Peyer's patch (tissue), 4 donors: ENCODE data around the gene PTGFRN. TPM values are rescaled to one million over a fixed set of nuclear protein-coding genes. Genes with fewer than 3 reads are reported as not detected.

Experiments used
- DNase-seq, 3 donors: peaks; one replicate each; pipeline ENCODE4 v3.0.0-alpha.2; 2017 to 2019
- H3K27ac ChIP-seq, 4 donors: fragments of 200-600 bp; sonication (generic); one replicate each; pipeline ENCODE4 v1.5.1; 2016 to 2019
- H3K27me3 ChIP-seq, 2 donors: fragments of 200-600 bp; sonication (generic); one replicate each; pipeline ENCODE4 v1.5.1; 2019
- H3K36me3 ChIP-seq, 3 donors: fragments of 200-600 bp; sonication (generic); one replicate each; pipeline ENCODE4 v1.5.1; 2016 to 2019
- H3K4me1 ChIP-seq, 4 donors: fragments of 200-600 bp; sonication (generic); one replicate each; pipeline ENCODE4 v1.5.1; 2016 to 2019
- H3K4me3 ChIP-seq, 4 donors: fragments of 200-600 bp; sonication (generic); 1 replicate in 3 of 4; 2 replicates in 1 of 4; pipeline ENCODE4 v1.5.1; 2016 to 2019; ENCODE audit warnings: mild to moderate bottlenecking in 1 of 4
- H3K9me3 ChIP-seq, 4 donors: fragments of 200-600 bp; sonication (generic); one replicate each; pipeline ENCODE4 v1.5.1; 2016 to 2019; ENCODE audit warnings: mild to moderate bottlenecking in 1 of 4
- POLR2A ChIP-seq, 2 donors: fragments of 450-650 bp; IDR thresholded peaks; one replicate each; pipeline ENCODE4 v1.5.1; 2017; ENCODE audit warnings: antibody characterized with exemption in 2 of 2, mild to moderate bottlenecking in 2 of 2, moderate library complexity in 2 of 2
- total RNA-seq, 4 donors: library from RNA; depleted of rRNA; stranded (reverse); fragments of >200 nt; gene quantifications; one replicate each; pipeline ENCODE4 v1.1.0, GENCODE V29; 2016
- TF ChIP-seq, protein P1 (sequence below), 6 experiments: fragments of 450-650 bp in 4 of 6; fragments of 200-600 bp in 2 of 6; sonication (generic) in 1 of 6; IDR thresholded peaks; one replicate each; pipeline ENCODE4 v1.5.1; 2017 to 2019; ENCODE audit warnings: antibody characterized with exemption in 6 of 6, mild to moderate bottlenecking in 3 of 6, moderate library complexity in 1 of 6

The PTGFRN gene
- total RNA-seq, 4 donors from 2014 or later = 20.6 to 66.6 (median 54.3) TPM

DNA sequence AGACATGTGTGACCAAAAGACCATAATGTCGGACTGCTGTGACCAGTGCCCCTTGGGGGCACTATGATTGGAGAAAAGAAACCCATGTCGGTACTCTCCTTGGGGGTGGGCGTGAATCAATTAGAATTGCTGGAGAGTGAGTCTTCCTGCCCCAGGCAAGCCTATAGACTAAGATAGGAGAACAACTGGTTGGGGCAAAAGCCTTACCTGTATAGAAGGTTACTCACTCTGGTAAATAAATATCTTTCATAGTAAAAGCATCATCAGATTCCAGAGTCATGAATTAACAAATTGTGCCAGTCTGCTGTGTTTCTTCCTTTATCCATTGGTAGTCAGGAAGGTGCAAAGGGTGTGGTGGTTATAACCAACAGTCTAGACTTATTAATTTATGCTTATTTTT, 2.9 kb upstream of the PTGFRN start:
- peaks cover 0 to 8% (median 0%) of the 10 kb centered on the region in 4 donors for H3K4me1 ChIP-seq
- no peak overlapping the region for H3K27ac ChIP-seq
- H3K27me3 ChIP-seq = no peaks in the 10 kb centered on the region
- TF ChIP-seq POLR2A (IDR thresholded peaks at IDR 0.05) = no peak
- TF ChIP-seq, protein P1, sequence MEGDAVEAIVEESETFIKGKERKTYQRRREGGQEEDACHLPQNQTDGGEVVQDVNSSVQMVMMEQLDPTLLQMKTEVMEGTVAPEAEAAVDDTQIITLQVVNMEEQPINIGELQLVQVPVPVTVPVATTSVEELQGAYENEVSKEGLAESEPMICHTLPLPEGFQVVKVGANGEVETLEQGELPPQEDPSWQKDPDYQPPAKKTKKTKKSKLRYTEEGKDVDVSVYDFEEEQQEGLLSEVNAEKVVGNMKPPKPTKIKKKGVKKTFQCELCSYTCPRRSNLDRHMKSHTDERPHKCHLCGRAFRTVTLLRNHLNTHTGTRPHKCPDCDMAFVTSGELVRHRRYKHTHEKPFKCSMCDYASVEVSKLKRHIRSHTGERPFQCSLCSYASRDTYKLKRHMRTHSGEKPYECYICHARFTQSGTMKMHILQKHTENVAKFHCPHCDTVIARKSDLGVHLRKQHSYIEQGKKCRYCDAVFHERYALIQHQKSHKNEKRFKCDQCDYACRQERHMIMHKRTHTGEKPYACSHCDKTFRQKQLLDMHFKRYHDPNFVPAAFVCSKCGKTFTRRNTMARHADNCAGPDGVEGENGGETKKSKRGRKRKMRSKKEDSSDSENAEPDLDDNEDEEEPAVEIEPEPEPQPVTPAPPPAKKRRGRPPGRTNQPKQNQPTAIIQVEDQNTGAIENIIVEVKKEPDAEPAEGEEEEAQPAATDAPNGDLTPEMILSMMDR (IDR thresholded peaks at IDR 0.05) = no peak
- H3K4me3 ChIP-seq = no peak overlapping the region
- no peak for DNase-seq
- no peaks in the 10 kb centered on the region for H3K9me3 ChIP-seq
- no peaks in the 10 kb centered on the region for H3K36me3 ChIP-seq

GRCh38 chr1:116907351-116907750, 2.4 kb upstream of the PTGFRN start:
- H3K27ac ChIP-seq = no peak overlapping the region
- no peaks in the 10 kb centered on the region for H3K9me3 ChIP-seq
- no peaks in the 10 kb centered on the region for H3K27me3 ChIP-seq
- H3K4me3 ChIP-seq = no peak overlapping the region
- H3K4me1 ChIP-seq = peaks cover 0 to 13% (median 0%) of the 10 kb centered on the region in 4 donors
- no peaks in the 10 kb centered on the region for H3K36me3 ChIP-seq
- TF ChIP-seq, protein P1 (IDR thresholded peaks at IDR 0.05) = no peak
- TF ChIP-seq POLR2A (IDR thresholded peaks at IDR 0.05) = no peak
- DNase-seq = no peak

DNA sequence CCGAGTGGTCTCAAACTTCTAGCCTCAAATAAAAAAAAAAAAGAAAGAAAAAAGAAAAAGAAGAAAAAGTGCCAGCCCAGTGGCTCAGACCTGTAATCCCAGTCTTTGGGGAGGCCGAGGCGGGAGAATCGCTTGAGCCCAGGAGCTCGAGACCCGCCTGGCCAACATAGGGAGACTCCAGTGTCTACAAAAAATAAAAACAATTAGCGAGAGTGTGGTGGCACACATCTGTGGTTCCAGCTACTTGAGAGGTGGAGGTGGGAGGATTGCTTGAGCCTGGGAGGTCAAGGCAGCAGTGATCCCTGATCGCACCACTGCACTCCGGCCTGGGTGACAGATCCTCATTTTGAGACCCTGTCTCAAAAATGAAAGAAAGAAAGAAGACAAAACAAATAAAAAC, 1.4 kb upstream of the PTGFRN start:
- H3K27me3 ChIP-seq = no peaks in the 10 kb centered on the region
- H3K4me3 ChIP-seq = no peak overlapping the region
- H3K36me3 ChIP-seq = no peaks in the 10 kb centered on the region
- no peak overlapping the region for H3K27ac ChIP-seq
- TF ChIP-seq POLR2A (IDR thresholded peaks at IDR 0.05) = no peak
- TF ChIP-seq, protein P1 (IDR thresholded peaks at IDR 0.05) = no peak
- DNase-seq = no peak
- peaks cover 0 to 22% (median 0%) of the 10 kb centered on the region in 4 donors for H3K4me1 ChIP-seq
- H3K9me3 ChIP-seq = no peaks in the 10 kb centered on the region

GRCh38 chr1:116908820-116909511, 750 bp upstream of the PTGFRN start:
- Histone ChIP-seq H3K36me3 (no peaks in the 10 kb centered on the region), H3K4me3 (peak overlapping the region in 3 of 4 donors; percentile 57 to 89 (median 59)), H3K9me3 (no peaks in the 10 kb centered on the region), H3K27ac (peak overlapping the region; percentile 59 to 90 (median 78)), H3K4me1 (peaks cover 0 to 27% (median 0%) of the 10 kb centered on the region in 4 donors), H3K27me3 (no peaks in the 10 kb centered on the region)
- TF ChIP-seq, protein P1 (IDR thresholded peaks at IDR 0.05) = no peak
- TF ChIP-seq POLR2A (IDR thresholded peaks at IDR 0.05) = no peak
- DNase-seq = no peak

DNA sequence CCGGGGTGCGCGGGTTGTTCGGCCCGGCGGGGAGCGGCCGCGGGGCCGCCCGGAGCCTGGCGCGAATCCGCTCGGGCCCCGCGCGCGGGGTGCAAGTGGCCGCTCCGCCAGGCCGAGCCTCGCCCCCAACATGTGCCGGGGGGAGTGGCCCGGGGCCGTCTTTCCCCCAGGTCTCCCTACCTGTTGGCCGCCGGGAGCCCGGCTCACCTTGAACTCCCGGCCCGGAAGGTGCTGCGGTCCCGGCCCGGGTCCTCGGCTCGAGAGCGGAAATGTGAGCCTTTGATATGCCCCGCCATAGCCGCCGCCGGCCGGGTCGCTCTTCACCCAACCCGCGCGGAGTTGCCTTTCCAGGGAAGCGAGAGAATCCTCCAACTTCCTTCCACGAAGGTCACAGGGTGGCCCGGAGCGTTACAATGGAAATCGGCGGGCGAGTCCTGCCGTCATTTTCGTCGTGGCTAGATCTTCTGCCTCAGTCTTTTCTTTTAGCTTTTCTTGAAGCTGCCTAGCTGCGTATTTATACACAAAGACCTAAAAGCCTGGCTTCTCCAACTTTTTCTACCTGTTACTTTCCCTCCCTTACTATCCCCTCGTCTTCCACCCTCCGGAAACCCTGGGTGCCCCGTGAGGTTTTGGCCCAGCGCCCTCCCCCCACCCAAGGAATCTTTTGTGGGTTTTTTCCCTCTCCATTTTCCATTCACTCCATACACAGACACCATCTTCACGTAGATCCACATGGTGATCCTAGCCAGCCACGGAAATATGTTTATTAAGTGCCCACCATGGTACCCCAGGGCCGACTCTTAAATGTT, 867 bp downstream of the PTGFRN start:
- peak; percentile 19 to 82 (median 78) for DNase-seq
- Histone ChIP-seq H3K4me1 (peaks cover 0 to 40% (median 0%) of the 10 kb centered on the region in 4 donors), H3K27me3 (no peaks in the 10 kb centered on the region), H3K4me3 (peak overlapping the region; percentile 56 to 89 (median 58)), H3K36me3 (no peaks in the 10 kb centered on the region), H3K9me3 (no peaks in the 10 kb centered on the region), H3K27ac (peak overlapping the region; percentile 59 to 90 (median 78))
- peak; percentile 12 to 21 for TF ChIP-seq POLR2A (IDR thresholded peaks at IDR 0.05)
- TF ChIP-seq, protein P1 (IDR thresholded peaks at IDR 0.05) = no peak
